K562 (cell line): ENCODE data around the gene ASCL3. TPM values are rescaled to one million over a fixed set of nuclear protein-coding genes. Genes with fewer than 3 reads are reported as not detected.

ENCODE experiments used
- BRD4 ChIP-seq: fragments of 200-600 bp; sonication (generic); IDR thresholded peaks from 2 replicates; pipeline ENCODE4 v1.6.1; 2017; ENCODE audit warnings: inconsistent platforms
- CREM ChIP-seq: IDR thresholded peaks from 2 replicates; pipeline ENCODE4 v1.6.1; 2014; ENCODE audit warnings: antibody characterized with exemption, low read depth
- DDX20 ChIP-seq: fragments of 450-650 bp; IDR thresholded peaks from 2 replicates; pipeline ENCODE4 v1.6.1; 2016; ENCODE audit warnings: missing genetic modification characterization, low read depth, mild to moderate bottlenecking, missing compliant biosample characterization, moderate library complexity
- FOXK2 ChIP-seq, 2 experiments: fragments of 450-650 bp; IDR thresholded peaks in 1 of 2; conservative IDR thresholded peaks in 1 of 2; 2 replicates each; pipeline ENCODE4 v1.6.1; 2016; ENCODE audit warnings: low read depth in 2 of 2, mild to moderate bottlenecking in 1 of 2
- KAT7 ChIP-seq: sonication (generic); formaldehyde crosslinking; IDR thresholded peaks from 2 replicates; pipeline ENCODE4 v1.8.0; 2022; ENCODE audit warnings: missing genetic modification reagents, mild to moderate bottlenecking, borderline replicate concordance
- NELFE ChIP-seq: IDR thresholded peaks from 2 replicates; pipeline ENCODE4 v1.6.1; 2011; ENCODE audit warnings: mild to moderate bottlenecking; ENCODE audit not compliant: insufficient read depth, insufficient read length
- PHB2 ChIP-seq: fragments of 450-650 bp; IDR thresholded peaks from 2 replicates; pipeline ENCODE4 v1.6.1; 2017; ENCODE audit warnings: low read depth
- STAT5A ChIP-seq: IDR thresholded peaks from 2 replicates; pipeline ENCODE4 v1.6.1; 2012; ENCODE audit warnings: low read length, inconsistent platforms, borderline replicate concordance
- U2AF1 ChIP-seq: fragments of 200-400 bp; formaldehyde crosslinking; optimal IDR thresholded peaks from 2 replicates; pipeline ENCODE3; 2017; ENCODE audit warnings: mild to moderate bottlenecking, low read depth, low read length, moderate library complexity
- ZBTB1 ChIP-seq: sonication (generic); formaldehyde crosslinking; IDR thresholded peaks from 2 replicates; pipeline ENCODE4 v1.8.1; 2023; ENCODE audit warnings: missing genetic modification reagents, low read depth, mild to moderate bottlenecking, borderline replicate concordance
- ZNF354B ChIP-seq: fragments of 250-450 bp; sonication (Bioruptor Pico); IDR thresholded peaks from 2 replicates; pipeline ENCODE4 v1.4.0; 2020
- ZNF551 ChIP-seq: fragments of 250-450 bp; sonication (Bioruptor Pico); IDR thresholded peaks from 2 replicates; pipeline ENCODE4 v1.5.0; 2021; ENCODE audit warnings: mild to moderate bottlenecking, moderate library complexity
- ZSCAN29 ChIP-seq: fragments of 450-650 bp; IDR thresholded peaks from 2 replicates; pipeline ENCODE4 v1.6.1; 2017
- polyA plus RNA-seq, 8 experiments: library from polyadenylated mRNA; depleted of rRNA in 4 of 8; stranded (reverse) in 5 of 8; unstranded in 3 of 8; fragments of >200 nt; fragmentation: Nextera tagmentation in 2 of 8; fragmentation: Illumina TruSeq in 1 of 8; extraction: Ambion mirVana in 2 of 8; extraction: Trizol in 1 of 8; gene quantifications; 2 replicates each; pipeline versions ENCODE4 v1.2.1 to v1.2.3, GENCODE V29; 2011 to 2014; ENCODE audit warnings: inconsistent platforms in 1 of 8, missing spikeins in 1 of 8
- total RNA-seq, 7 experiments: library from RNA; depleted of rRNA in 6 of 7; stranded (reverse); fragments of >200 nt in 6 of 7; fragmentation: Illumina TruSeq in 2 of 7; extraction: Trizol in 2 of 7; gene quantifications; 2 replicates each; pipeline versions ENCODE4 v1.2.1 to v1.2.3, GENCODE V29; 2011 to 2021; ENCODE audit warnings: low replicate concordance in 1 of 7
- TF ChIP-seq, protein P1 (sequence below): sonication (generic); formaldehyde crosslinking; IDR thresholded peaks from 2 replicates; pipeline ENCODE4 v1.8.0; 2022; ENCODE audit warnings: missing genetic modification reagents, mild to moderate bottlenecking, moderate library complexity, borderline replicate concordance
- TF ChIP-seq, protein P2 (sequence below), 2 experiments: fragments of 450-650 bp; formaldehyde crosslinking in 1 of 2; IDR thresholded peaks; 2 replicates each; pipeline versions ENCODE4 v1.4.0 to v1.6.1; 2014 to 2020; ENCODE audit warnings: mild to moderate bottlenecking in 2 of 2, borderline replicate concordance in 1 of 2, low read depth in 1 of 2
- TF ChIP-seq, protein P3 (sequence below): IDR thresholded peaks from 2 replicates; pipeline ENCODE4 v1.6.1; 2016; ENCODE audit warnings: missing genetic modification characterization, missing compliant biosample characterization

The ASCL3 gene
- total and polyA plus RNA-seq, 9 of the 15 experiments (the other 6 are each of a cell fraction or from before 2014, with no cell fraction given) = not detected

DNA sequence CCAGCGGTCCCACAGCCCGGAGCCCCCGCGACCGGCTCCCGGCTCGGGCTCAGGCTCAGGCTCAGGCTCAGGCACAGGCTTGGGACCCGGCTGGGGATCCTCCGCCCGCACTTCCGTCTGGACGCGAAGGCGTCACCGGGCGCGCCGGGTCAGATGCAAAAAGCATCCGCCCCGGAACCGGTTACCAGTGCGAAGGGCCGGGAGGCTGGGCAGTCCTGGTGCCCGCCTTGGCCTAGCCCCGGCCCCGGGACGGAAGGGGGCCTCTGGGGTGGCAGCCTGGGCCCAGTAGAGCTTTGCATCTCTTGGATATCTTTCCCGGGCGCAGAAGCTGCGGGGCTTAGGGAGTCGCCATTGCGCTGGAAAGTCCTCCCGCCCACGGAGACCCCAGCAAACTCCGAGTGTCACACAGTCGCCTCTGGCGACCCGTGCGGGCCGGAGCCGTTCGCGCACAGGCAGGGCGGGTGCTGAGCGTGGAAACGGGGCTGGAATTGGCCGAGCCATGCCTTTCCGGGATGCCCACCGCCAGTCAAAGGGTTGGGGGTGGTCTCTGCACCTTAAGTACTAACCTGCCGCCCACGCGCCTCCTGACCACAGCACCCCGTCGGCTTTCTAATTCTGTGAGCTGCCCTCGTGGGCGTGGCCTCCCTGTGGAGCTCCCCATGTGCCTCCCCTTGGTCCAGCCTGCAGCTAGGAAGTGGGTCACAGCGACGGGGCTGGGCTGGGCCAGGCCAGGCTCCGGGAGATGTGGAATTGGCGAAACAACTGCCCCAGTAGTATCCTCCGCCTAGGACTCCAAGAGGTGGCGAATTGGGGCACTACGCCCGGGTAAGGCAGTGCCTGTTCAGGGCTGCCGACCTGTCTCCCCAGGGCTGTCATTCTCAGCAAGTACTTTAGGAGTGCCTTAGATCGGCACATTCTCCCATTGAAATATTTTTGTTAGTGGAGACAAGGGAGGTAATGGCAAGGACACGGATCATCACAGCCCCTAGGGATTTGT, 21.8 kb upstream of the ASCL3 start, which contains the start of gene TMEM9B (continued):
- TF ChIP-seq, protein P1, sequence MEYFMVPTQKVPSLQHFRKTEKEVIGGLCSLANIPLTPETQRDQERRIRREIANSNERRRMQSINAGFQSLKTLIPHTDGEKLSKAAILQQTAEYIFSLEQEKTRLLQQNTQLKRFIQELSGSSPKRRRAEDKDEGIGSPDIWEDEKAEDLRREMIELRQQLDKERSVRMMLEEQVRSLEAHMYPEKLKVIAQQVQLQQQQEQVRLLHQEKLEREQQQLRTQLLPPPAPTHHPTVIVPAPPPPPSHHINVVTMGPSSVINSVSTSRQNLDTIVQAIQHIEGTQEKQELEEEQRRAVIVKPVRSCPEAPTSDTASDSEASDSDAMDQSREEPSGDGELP (CRISPR knock-in tag) = peak; percentile 88
- TF ChIP-seq ZNF551 (CRISPR knock-in tag) (no peak), KAT7 (CRISPR knock-in tag) (no peak), DDX20 (tag) (no peak), CREM (peak; percentile 98), ZSCAN29 (no peak), ZBTB1 (CRISPR knock-in tag) (no peak), PHB2 (no peak), FOXK2 (conservative IDR thresholded peaks at IDR 0.05 in 1 of 2, IDR thresholded peaks at IDR 0.05 in 1 of 2; ENCODE audit: low read depth in 2 of 2) (peak; percentile 52 to 55; a peak in 2 of 4 replicates), BRD4 (no peak; the same call in 1 of the 2 replicates), U2AF1 (peak; percentile 23), NELFE (no peak), STAT5A (no peak), ZNF354B (CRISPR knock-in tag) (no peak)
- TF ChIP-seq, protein P2, sequence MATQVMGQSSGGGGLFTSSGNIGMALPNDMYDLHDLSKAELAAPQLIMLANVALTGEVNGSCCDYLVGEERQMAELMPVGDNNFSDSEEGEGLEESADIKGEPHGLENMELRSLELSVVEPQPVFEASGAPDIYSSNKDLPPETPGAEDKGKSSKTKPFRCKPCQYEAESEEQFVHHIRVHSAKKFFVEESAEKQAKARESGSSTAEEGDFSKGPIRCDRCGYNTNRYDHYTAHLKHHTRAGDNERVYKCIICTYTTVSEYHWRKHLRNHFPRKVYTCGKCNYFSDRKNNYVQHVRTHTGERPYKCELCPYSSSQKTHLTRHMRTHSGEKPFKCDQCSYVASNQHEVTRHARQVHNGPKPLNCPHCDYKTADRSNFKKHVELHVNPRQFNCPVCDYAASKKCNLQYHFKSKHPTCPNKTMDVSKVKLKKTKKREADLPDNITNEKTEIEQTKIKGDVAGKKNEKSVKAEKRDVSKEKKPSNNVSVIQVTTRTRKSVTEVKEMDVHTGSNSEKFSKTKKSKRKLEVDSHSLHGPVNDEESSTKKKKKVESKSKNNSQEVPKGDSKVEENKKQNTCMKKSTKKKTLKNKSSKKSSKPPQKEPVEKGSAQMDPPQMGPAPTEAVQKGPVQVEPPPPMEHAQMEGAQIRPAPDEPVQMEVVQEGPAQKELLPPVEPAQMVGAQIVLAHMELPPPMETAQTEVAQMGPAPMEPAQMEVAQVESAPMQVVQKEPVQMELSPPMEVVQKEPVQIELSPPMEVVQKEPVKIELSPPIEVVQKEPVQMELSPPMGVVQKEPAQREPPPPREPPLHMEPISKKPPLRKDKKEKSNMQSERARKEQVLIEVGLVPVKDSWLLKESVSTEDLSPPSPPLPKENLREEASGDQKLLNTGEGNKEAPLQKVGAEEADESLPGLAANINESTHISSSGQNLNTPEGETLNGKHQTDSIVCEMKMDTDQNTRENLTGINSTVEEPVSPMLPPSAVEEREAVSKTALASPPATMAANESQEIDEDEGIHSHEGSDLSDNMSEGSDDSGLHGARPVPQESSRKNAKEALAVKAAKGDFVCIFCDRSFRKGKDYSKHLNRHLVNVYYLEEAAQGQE (IDR thresholded peaks at IDR 0.05; ENCODE audit: borderline replicate concordance) = no peak
- TF ChIP-seq, protein P2 (CRISPR knock-in tag; IDR thresholded peaks at IDR 0.05; ENCODE audit: low read depth) = peak; percentile 66; the same call in 1 of the 2 replicates
- TF ChIP-seq, protein P3, sequence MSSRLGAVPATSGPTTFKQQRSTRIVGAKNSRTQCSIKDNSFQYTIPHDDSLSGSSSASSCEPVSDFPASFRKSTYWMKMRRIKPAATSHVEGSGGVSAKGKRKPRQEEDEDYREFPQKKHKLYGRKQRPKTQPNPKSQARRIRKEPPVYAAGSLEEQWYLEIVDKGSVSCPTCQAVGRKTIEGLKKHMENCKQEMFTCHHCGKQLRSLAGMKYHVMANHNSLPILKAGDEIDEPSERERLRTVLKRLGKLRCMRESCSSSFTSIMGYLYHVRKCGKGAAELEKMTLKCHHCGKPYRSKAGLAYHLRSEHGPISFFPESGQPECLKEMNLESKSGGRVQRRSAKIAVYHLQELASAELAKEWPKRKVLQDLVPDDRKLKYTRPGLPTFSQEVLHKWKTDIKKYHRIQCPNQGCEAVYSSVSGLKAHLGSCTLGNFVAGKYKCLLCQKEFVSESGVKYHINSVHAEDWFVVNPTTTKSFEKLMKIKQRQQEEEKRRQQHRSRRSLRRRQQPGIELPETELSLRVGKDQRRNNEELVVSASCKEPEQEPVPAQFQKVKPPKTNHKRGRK = no peak
